IMR-90 (cell line): ENCODE data around the gene CLTCL1. TPM values are rescaled to one million over a fixed set of nuclear protein-coding genes. Genes with fewer than 3 reads are reported as not detected.

Source experiments
- ATAC-seq: fragments of 200-7000 bp; cut with Tn5 transposase; 2 replicates; pipeline ENCODE4 v1.9.1; 2020; ENCODE audit warnings: low read depth, mild to moderate bottlenecking, moderate library complexity
- BruUV-seq: library from RNA; stranded (reverse); fragments of 400-500 nt; replicated peaks from 2 replicates; lab custom pipeline; 2021; lab: Mats Ljungman, UMichigan
- CTCF ChIA-PET: fragments of 300-600 bp; formaldehyde crosslinking; extraction: SDS; loops from one replicate; lab custom pipeline; 2021; ENCODE audit warnings: antibody characterized with exemption; lab: Yijun Ruan, JAX
- POLR2A ChIA-PET: fragments of 300-600 bp; sonication (Branson Sonifier 250); formaldehyde crosslinking; loops from one replicate; lab custom pipeline; 2022; ENCODE audit warnings: antibody characterized with exemption; ENCODE audit not compliant: unreplicated experiment; lab: Charles Lee
- DNase-seq: peaks from one replicate; pipeline ENCODE4 v3.0.0; 2013
- H2AFZ ChIP-seq: replicated peaks from 2 replicates; pipeline ENCODE3; 2013; ENCODE audit warnings: low read length, mild to moderate bottlenecking; ENCODE audit not compliant: poor library complexity
- H2AK5ac ChIP-seq: 2 replicates; pipeline ENCODE4 v1.6.1; 2013; ENCODE audit warnings: low read depth, low read length, inconsistent platforms
- H2AK9ac ChIP-seq: replicated peaks from 2 replicates; pipeline ENCODE3; 2013; ENCODE audit warnings: mild to moderate bottlenecking, low read depth, low read length, moderate library complexity; ENCODE audit not compliant: poor library complexity
- H2BK120ac ChIP-seq: 2 replicates; pipeline ENCODE4 v1.6.1; 2013; ENCODE audit warnings: low read depth, low read length, inconsistent platforms
- H2BK15ac ChIP-seq: 3 replicates; pipeline ENCODE4 v1.6.1; 2013; ENCODE audit warnings: low read depth, low read length, inconsistent platforms
- H2BK20ac ChIP-seq: 2 replicates; pipeline ENCODE4 v1.6.1; 2013; ENCODE audit warnings: low read depth, mild to moderate bottlenecking, inconsistent platforms, low read length, moderate library complexity
- H2BK5ac ChIP-seq: 2 replicates; pipeline ENCODE4 v1.6.1; 2013; ENCODE audit warnings: mild to moderate bottlenecking, low read depth, low read length, inconsistent platforms; ENCODE audit not compliant: poor library complexity, severe bottlenecking
- H3K14ac ChIP-seq: replicated peaks from 2 replicates; pipeline ENCODE4 v1.6.1; 2013; ENCODE audit warnings: low read depth, low read length, inconsistent platforms
- H3K18ac ChIP-seq: 2 replicates; pipeline ENCODE4 v1.6.1; 2013; ENCODE audit warnings: low read depth, low read length, control low read depth
- H3K23ac ChIP-seq: 2 replicates; pipeline ENCODE4 v1.6.1; 2013; ENCODE audit warnings: low read depth, low read length, inconsistent platforms
- H3K27ac ChIP-seq: 2 replicates; pipeline ENCODE4 v1.5.1; 2013; ENCODE audit warnings: mild to moderate bottlenecking, control low read depth, low read length; ENCODE audit not compliant: insufficient read depth
- H3K27me3 ChIP-seq: 2 replicates; pipeline ENCODE4 v1.6.1; 2013; ENCODE audit warnings: low read length; ENCODE audit not compliant: control insufficient read depth, insufficient read depth
- H3K36me3 ChIP-seq: 2 replicates; pipeline ENCODE4 v1.6.1; 2013; ENCODE audit warnings: low read length, mixed read lengths; ENCODE audit not compliant: control insufficient read depth, insufficient read depth
- H3K4ac ChIP-seq: 2 replicates; pipeline ENCODE4 v1.6.1; 2013; ENCODE audit warnings: low read depth, low read length, inconsistent platforms
- H3K4me1 ChIP-seq: 2 replicates; pipeline ENCODE4 v1.6.1; 2013; ENCODE audit warnings: low read length, mixed read lengths; ENCODE audit not compliant: control insufficient read depth, insufficient read depth
- H3K4me2 ChIP-seq: 2 replicates; pipeline ENCODE4 v1.6.1; 2013; ENCODE audit warnings: low read depth, mild to moderate bottlenecking, control low read depth, low read length, moderate library complexity
- H3K4me3 ChIP-seq: 2 replicates; pipeline ENCODE4 v1.5.1; 2013; ENCODE audit warnings: low read depth, mild to moderate bottlenecking, control low read depth, low read length, moderate library complexity; ENCODE audit not compliant: insufficient read depth
- H3K56ac ChIP-seq: 2 replicates; pipeline ENCODE4 v1.6.1; 2013; ENCODE audit warnings: low read length, inconsistent platforms; ENCODE audit not compliant: insufficient read depth; ENCODE audit errors: extremely low read depth
- H3K79me1 ChIP-seq, 2 experiments: 2 replicates each; pipeline ENCODE4 v1.6.1; 2013; ENCODE audit warnings: low read length in 2 of 2, inconsistent platforms in 1 of 2, low read depth in 1 of 2
- H3K9ac ChIP-seq: 2 replicates; pipeline ENCODE4 v1.6.1; 2013; ENCODE audit warnings: low read depth, low read length, control low read depth
- H3K9me1 ChIP-seq: 2 replicates; pipeline ENCODE4 v1.6.1; 2013; ENCODE audit warnings: low read length, inconsistent platforms; ENCODE audit not compliant: insufficient read depth
- H3K9me3 ChIP-seq: 2 replicates; pipeline ENCODE4 v1.6.1; 2013; ENCODE audit warnings: low read length; ENCODE audit not compliant: control insufficient read depth, insufficient read depth
- H4K20me1 ChIP-seq: 2 replicates; pipeline ENCODE4 v1.6.1; 2013; ENCODE audit warnings: low read length, inconsistent platforms; ENCODE audit not compliant: insufficient read depth
- H4K5ac ChIP-seq: 2 replicates; pipeline ENCODE4 v1.6.1; 2013; ENCODE audit warnings: mild to moderate bottlenecking, low read depth, low read length, control low read depth
- H4K8ac ChIP-seq, 2 experiments: 2 replicates each; pipeline ENCODE4 v1.6.1; 2013; ENCODE audit warnings: low read depth in 2 of 2, low read length in 2 of 2, control low read depth in 1 of 2, inconsistent platforms in 1 of 2
- H4K91ac ChIP-seq: 2 replicates; pipeline ENCODE4 v1.6.1; 2013; ENCODE audit warnings: low read depth, low read length, inconsistent platforms; ENCODE audit not compliant: insufficient read depth
- MAFK ChIP-seq: IDR thresholded peaks from 2 replicates; pipeline ENCODE4 v1.6.1; 2012; ENCODE audit warnings: low read depth, low read length, improper control_type of control experiment
- RAD21 ChIP-seq: IDR thresholded peaks from 2 replicates; pipeline ENCODE4 v1.6.1; 2012; ENCODE audit warnings: low read length, improper control_type of control experiment
- SMC3 ChIP-seq: fragments of 150-350 bp; IDR thresholded peaks from 2 replicates; pipeline ENCODE4 v1.6.1; 2016; ENCODE audit warnings: low read depth, mild to moderate bottlenecking, antibody characterized with exemption, low read length, moderate library complexity
- WGBS, 2 experiments: methylation state at CpG; one replicate each; pipeline versions ENCODE4 v1.1.5 to v1.1.7; 2013; ENCODE audit warnings: missing lambda C conversion rate in 2 of 2; ENCODE audit not compliant: insufficient read length in 1 of 2; ENCODE audit errors: extremely low coverage in 2 of 2; 5-methylcytosine and 5-hydroxymethylcytosine counted together
- dilution Hi-C: fragments of 300-500 bp; cut with HindIII; formaldehyde crosslinking; loops from one replicate; pipeline ENCODE4 v1.14.3; 2018; ENCODE audit warnings: low sequenced_read_pairs; ENCODE audit not compliant: unreplicated experiment
- in situ Hi-C: fragments of 300-500 bp; cut with MboI; formaldehyde crosslinking; loops from 3 replicates; pipeline ENCODE4 v1.14.3; 2019; ENCODE audit warnings: low sequenced_read_pairs, inconsistent platforms, mixed read lengths
- intact Hi-C: fragments of 100-400 bp; cut with micrococcal nuclease; formaldehyde crosslinking; loops from 2 replicates; pipeline ENCODE4 v1.10.0; 2022
- polyA plus RNA-seq, 3 experiments: library from polyadenylated mRNA; depleted of rRNA; stranded (reverse); fragments of >200 nt; gene quantifications; 2 replicates each; pipeline ENCODE4 v1.2.3, GENCODE V29; 2012; ENCODE audit warnings: low replicate concordance in 1 of 3
- total RNA-seq: library from RNA; depleted of rRNA; stranded (reverse); fragments of >200 nt; gene quantifications from 2 replicates; pipeline ENCODE4 v1.2.3, GENCODE V29; 2012

The CLTCL1 gene
- total and polyA plus RNA-seq, 2 of the 4 experiments (the other 2 are of a cell fraction) = 6.2 to 8.1 TPM

- no peak for TF ChIP-seq SMC3
- TF ChIP-seq MAFK = no peak
- no peak for TF ChIP-seq RAD21
- intact Hi-C loops (no loop called here), in situ Hi-C loops (loop anchor here (10.0 kb wide), 1 partner anchor 173 kb away; no protein-coding TSS in a partner anchor), dilution Hi-C loops (no loop called here)
- DNase-seq = no peak
- Histone ChIP-seq H3K4me2 (no peak overlapping the region), H3K27ac (no peak overlapping the region), H3K56ac (no peak overlapping the region), H4K5ac (no peak overlapping the region), H3K9ac (no peak overlapping the region), H3K14ac (no peak overlapping the region), H2BK5ac (no peak overlapping the region), H3K79me1 (peaks cover 2 to 13% of the 10 kb centered on the region in 2 experiments; a peak in 3 of 4 replicates), H2AFZ (no peak overlapping the region), H3K18ac (no peak overlapping the region), H2AK5ac (no peak overlapping the region), H3K4me3 (no peak overlapping the region), H4K8ac (no peak overlapping the region), H3K4me1 (peaks cover 14% of the 10 kb centered on the region), H2BK120ac (no peak overlapping the region), H3K9me1 (peaks cover 6% of the 10 kb centered on the region; the same call in 1 of the 2 replicates), H2BK15ac (no peak overlapping the region), H3K4ac (no peak overlapping the region), H3K27me3 (no peaks in the 10 kb centered on the region), H4K91ac (no peak overlapping the region), H4K20me1 (peaks cover 7% of the 10 kb centered on the region), H3K36me3 (peaks cover under 1% of the 10 kb centered on the region; the same call in 1 of the 2 replicates), H2AK9ac (peak overlapping the region; percentile 71), H3K9me3 (no peaks in the 10 kb centered on the region), H2BK20ac (no peak overlapping the region), H3K23ac (no peak overlapping the region)
- CTCF ChIA-PET = no interaction called here
- no TSS peak for BruUV-seq
- POLR2A ChIA-PET = no interaction called here
- ATAC-seq = no peak
- WGBS, 2 experiments = 43% methylated on average over 1 of the region's 12 CpGs; no CpG with 5 or more reads in 1 of the 2 experiments
Observed at GRCh38 chr22:19181786-19182471, 109.6 kb downstream of the CLTCL1 start.
